Measurements from ENCODE around the gene NEK6. TPM values are rescaled to one million over a fixed set of nuclear protein-coding genes. Genes with fewer than 3 reads are reported as not detected.
A peak's percentile ranks its signal among the peaks of the same experiment; 100 is the strongest.

The NEK6 gene
- total and polyA plus RNA-seq, 11 donors = 1.8 to 42.4 (median 6.4) TPM

DNA sequence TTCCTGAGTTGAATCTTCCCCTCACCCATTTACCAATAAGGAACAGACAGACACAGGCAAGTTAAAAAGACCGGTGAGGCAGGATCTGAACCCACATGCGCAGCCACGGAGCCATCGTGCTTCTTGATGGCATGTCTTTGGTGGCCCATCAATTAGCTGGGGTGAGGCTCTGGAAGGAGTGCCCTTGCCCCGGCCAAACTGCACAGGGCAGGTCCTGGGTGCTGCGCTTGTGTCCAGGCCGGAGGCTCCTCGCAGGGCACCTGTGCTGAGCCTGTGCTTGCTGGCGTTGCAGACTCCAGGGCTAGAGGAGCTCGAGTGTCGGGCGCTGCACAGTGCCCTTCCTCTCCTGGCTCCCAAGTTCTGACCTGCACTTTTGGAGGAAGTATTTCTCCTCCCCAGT, 91.1 kb downstream of the NEK6 start:
- DNase-seq = peak in 1 of 5 donors; percentile 16

GRCh38 chr9:124349267-124349666, 91.5 kb downstream of the NEK6 start:
- H3K9me3 ChIP-seq = no peaks in the 10 kb centered on the region
- no peaks in the 10 kb centered on the region for H3K27me3 ChIP-seq
- no peak for TF ChIP-seq CTCF (IDR thresholded peaks at IDR 0.05)
- no peak for TF ChIP-seq POLR2A (IDR thresholded peaks at IDR 0.05)
- peaks cover 0 to 7% (median 0%) of the 10 kb centered on the region in 12 donors for H3K4me1 ChIP-seq
- intact Hi-C loops (cut with DNase I) = no loop called here
- no peak overlapping the region for H3K27ac ChIP-seq
- peaks cover 0 to 100% (median 74%) of the 10 kb centered on the region in 9 donors for H3K36me3 ChIP-seq
- H3K4me3 ChIP-seq = no peak overlapping the region
- peak in 1 of 5 donors; percentile 8 for DNase-seq
- 92 to 95% (median 93%) methylated on average over 8 of the region's 8 CpGs for WGBS, 4 donors
- no peak for ATAC-seq

More for the DNA sequence above, 91.1 kb downstream of the NEK6 start:
- Histone ChIP-seq H3K9me3 (no peaks in the 10 kb centered on the region), H3K4me3 (no peak overlapping the region), H3K27ac (no peak overlapping the region), H3K4me1 (peaks cover 0 to 7% (median 0%) of the 10 kb centered on the region in 12 donors), H3K27me3 (no peaks in the 10 kb centered on the region), H3K36me3 (peaks cover 0 to 100% (median 70%) of the 10 kb centered on the region in 9 donors)
- intact Hi-C loops (cut with DNase I) = no loop called here
- WGBS, 4 donors = 93 to 97% (median 95%) methylated on average over 6 to 12 of the region's 12 CpGs
- ATAC-seq = no peak
- no peak for TF ChIP-seq CTCF (IDR thresholded peaks at IDR 0.05)
- no peak for TF ChIP-seq POLR2A (IDR thresholded peaks at IDR 0.05)

- TF ChIP-seq CTCF (IDR thresholded peaks at IDR 0.05) = no peak
- no peak for TF ChIP-seq POLR2A (IDR thresholded peaks at IDR 0.05)
- Histone ChIP-seq H3K9me3 (no peaks in the 10 kb centered on the region), H3K4me3 (no peak overlapping the region), H3K27me3 (no peaks in the 10 kb centered on the region), H3K27ac (no peak overlapping the region), H3K4me1 (peaks cover 0 to 10% (median 0%) of the 10 kb centered on the region in 12 donors), H3K36me3 (peaks cover 0 to 100% (median 79%) of the 10 kb centered on the region in 9 donors)
- intact Hi-C loops (cut with DNase I) = no loop called here
- DNase-seq = peak in 1 of 5 donors; percentile 18
- no peak for ATAC-seq
- WGBS, 4 donors = 94 to 96% (median 95%) methylated on average over 20 to 25 of the region's 25 CpGs
Measured at GRCh38 chr9:124349675-124350493, 92.1 kb downstream of the NEK6 start.

DNA sequence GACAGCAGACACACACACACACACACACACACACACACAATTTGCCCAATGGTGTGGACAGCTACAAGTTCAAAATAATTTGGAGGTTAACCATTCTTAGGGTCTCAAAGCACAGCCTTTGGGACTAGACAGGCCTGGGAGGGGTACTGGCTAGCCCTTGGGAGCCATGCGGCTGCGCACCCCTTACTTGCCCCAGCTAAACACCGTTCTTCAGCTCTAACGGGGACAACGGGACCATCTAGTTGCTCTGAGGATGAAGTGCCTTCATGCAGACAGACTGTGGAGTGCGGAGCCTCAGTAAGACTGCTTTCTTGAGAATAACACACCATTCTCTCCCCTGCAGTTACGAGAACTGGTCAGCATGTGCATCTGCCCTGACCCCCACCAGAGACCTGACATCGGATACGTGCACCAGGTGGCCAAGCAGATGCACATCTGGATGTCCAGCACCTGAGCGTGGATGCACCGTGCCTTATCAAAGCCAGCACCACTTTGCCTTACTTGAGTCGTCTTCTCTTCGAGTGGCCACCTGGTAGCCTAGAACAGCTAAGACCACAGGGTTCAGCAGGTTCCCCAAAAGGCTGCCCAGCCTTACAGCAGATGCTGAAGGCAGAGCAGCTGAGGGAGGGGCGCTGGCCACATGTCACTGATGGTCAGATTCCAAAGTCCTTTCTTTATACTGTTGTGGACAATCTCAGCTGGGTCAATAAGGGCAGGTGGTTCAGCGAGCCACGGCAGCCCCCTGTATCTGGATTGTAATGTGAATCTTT, 92.9 kb downstream of the NEK6 start:
- H3K27me3 ChIP-seq = no peaks in the 10 kb centered on the region
- H3K27ac ChIP-seq = no peak overlapping the region
- ATAC-seq (no peak), DNase-seq (peak in 2 of 5 donors; percentile 12 to 27)
- H3K9me3 ChIP-seq = no peaks in the 10 kb centered on the region
- TF ChIP-seq CTCF (IDR thresholded peaks at IDR 0.05) = no peak
- TF ChIP-seq POLR2A (IDR thresholded peaks at IDR 0.05) = no peak
- H3K4me1 ChIP-seq = peaks cover 0 to 12% (median 0%) of the 10 kb centered on the region in 12 donors
- no peak overlapping the region for H3K4me3 ChIP-seq
- intact Hi-C loops (cut with DNase I) = no loop called here
- 91 to 94% (median 93%) methylated on average over 16 of the region's 16 CpGs for WGBS, 4 donors
- peaks cover 0 to 100% (median 85%) of the 10 kb centered on the region in 9 donors for H3K36me3 ChIP-seq
